HL-60 (cell line): ENCODE results near the gene FAM89A.

Experiments used
- DNase-seq, 2 experiments: peaks; one replicate each; pipeline ENCODE4 v3.0.0-alpha.2; 2010 to 2020; ENCODE audit warnings: low read depth in 1 of 2, low spot score in 1 of 2
- H3K27ac ChIP-seq: fragments of 250-450 bp; sonication (Bioruptor Pico); replicated peaks from 2 replicates; pipeline ENCODE4 v1.5.1; 2020; ENCODE audit warnings: mild to moderate bottlenecking, moderate library complexity
- H3K27me3 ChIP-seq: fragments of 250-450 bp; sonication (Bioruptor Pico); 2 replicates; pipeline ENCODE4 v1.5.1; 2021; ENCODE audit warnings: mild to moderate bottlenecking, moderate library complexity; ENCODE audit not compliant: insufficient read depth, poor library complexity, severe bottlenecking
- H3K4me3 ChIP-seq: replicated peaks from 2 replicates; pipeline ENCODE4 v1.5.1; 2011; ENCODE audit warnings: mild to moderate bottlenecking, control low read depth, low read length; ENCODE audit not compliant: insufficient read depth
- CTCF ChIP-seq: IDR thresholded peaks from one replicate; pipeline ENCODE4 v1.5.1; 2011; ENCODE audit warnings: low read length, control low read depth, inconsistent platforms; ENCODE audit not compliant: insufficient read depth
- GABPA ChIP-seq: IDR thresholded peaks from 2 replicates; pipeline ENCODE4 v1.6.1; 2012; ENCODE audit warnings: low read depth
- POLR2AphosphoS5 ChIP-seq: IDR thresholded peaks from 2 replicates; pipeline ENCODE4 v1.6.1; 2012; ENCODE audit warnings: low read depth
- REST ChIP-seq: IDR thresholded peaks from 2 replicates; pipeline ENCODE4 v1.6.1; 2012; ENCODE audit warnings: low read depth; ENCODE audit not compliant: insufficient replicate concordance
- SPI1 ChIP-seq: IDR thresholded peaks from 2 replicates; pipeline ENCODE4 v1.6.1; 2012; ENCODE audit warnings: low read depth, mild to moderate bottlenecking, borderline replicate concordance
- long read RNA-seq: library from polyadenylated mRNA; unstranded; transcript quantifications from one replicate; pipeline ENCODE4 v2.0.0, GENCODE V29; 2020

FAM89A gene
- long read RNA-seq = 0 reads

- no peak for TF ChIP-seq REST
- TF ChIP-seq POLR2AphosphoS5 = no peak
- no peak for TF ChIP-seq CTCF
- no peak for TF ChIP-seq GABPA
- DNase-seq = peak; percentile 22 to 31
- Histone ChIP-seq H3K4me3 (peak within 1 kb of the TSS; percentile 69), H3K27me3 (peaks cover 2% of the 10 kb centered on the region), H3K27ac (no peak within 1 kb of the TSS; the same call in 1 of the 2 replicates)
Measured at GRCh38 chr1:231040019-231040799, at the start of gene FAM89A. FAM89A (minus strand) TSS chr1:231040254; CDS start chr1:231040211, 43 bp downstream.

- no peak for DNase-seq
- H3K27me3 ChIP-seq = peaks cover 2% of the 10 kb centered on the region
- TF ChIP-seq GABPA = no peak
- H3K4me3 ChIP-seq = no peak overlapping the region
- no peak overlapping the region for H3K27ac ChIP-seq
Measured at GRCh38 chr1:231084353-231084752, 44.3 kb upstream of the FAM89A start.

GRCh38 chr1:231079163-231079562 lies 39.1 kb upstream of the FAM89A start:
- TF ChIP-seq SPI1 = no peak
- Histone ChIP-seq H3K4me3 (no peak overlapping the region), H3K27me3 (no peaks in the 10 kb centered on the region), H3K27ac (no peak overlapping the region)
- no peak for DNase-seq

GRCh38 chr1:231078250-231078649 lies 38.2 kb upstream of the FAM89A start:
- Histone ChIP-seq H3K4me3 (no peak overlapping the region), H3K27ac (no peak overlapping the region), H3K27me3 (no peaks in the 10 kb centered on the region)
- TF ChIP-seq SPI1 (no peak), CTCF (no peak), REST (no peak), GABPA (no peak), POLR2AphosphoS5 (no peak)
- no peak for DNase-seq

GRCh38 chr1:231076802-231077201 lies 36.7 kb upstream of the FAM89A start:
- H3K27ac ChIP-seq = no peak overlapping the region
- no peak overlapping the region for H3K4me3 ChIP-seq
- TF ChIP-seq GABPA (no peak), REST (no peak)
- DNase-seq = no peak
- H3K27me3 ChIP-seq = no peaks in the 10 kb centered on the region
